ENCODE measurements around the gene NT5E.

- TF ChIP-seq POLR2A (IDR thresholded peaks at IDR 0.05; ENCODE audit: low read depth, low read length) = no peak
- no peak for TF ChIP-seq TAF1 (IDR thresholded peaks at IDR 0.05; ENCODE audit: low read depth, low read length)
- no peak for TF ChIP-seq POLR2AphosphoS5 (IDR thresholded peaks at IDR 0.05; ENCODE audit: low read depth, low read length)
- TF ChIP-seq POU2F2 (IDR thresholded peaks at IDR 0.05; ENCODE audit: low read depth, low read length) = no peak
- TF ChIP-seq SPI1 (IDR thresholded peaks at IDR 0.05; ENCODE audit: low read depth, low read length) = no peak
Measured at GRCh38 chr6:85479208-85479607, 29.3 kb downstream of the NT5E start.

Data from GM12891 (cell line).